Vagina (tissue), 2 donors: Measurements from ENCODE around the gene MAGEA9B.
"Not testable (repeated sequence)": the region's sequence is repeated elsewhere in the genome, so short reads cannot be mapped to it uniquely, and the experiment has no call there.

Experiments
- POLR2AphosphoS5 ChIP-seq, 2 donors: sonication (generic); formaldehyde crosslinking; IDR thresholded peaks; one replicate each; pipeline ENCODE4 v1.9.0; 2017; ENCODE audit warnings: antibody characterized with exemption in 2 of 2, mild to moderate bottlenecking in 2 of 2, low read depth in 1 of 2; ENCODE audit not compliant: insufficient read depth in 1 of 2
- TF ChIP-seq, protein P1 (sequence below), 3 experiments: fragments of 450-650 bp in 2 of 3; fragments of 200-600 bp in 1 of 3; sonication (generic) in 1 of 3; IDR thresholded peaks; one replicate each; pipeline ENCODE4 v1.5.1; 2017 to 2019; ENCODE audit warnings: antibody characterized with exemption in 3 of 3, mild to moderate bottlenecking in 2 of 3, moderate library complexity in 2 of 3

DNA sequence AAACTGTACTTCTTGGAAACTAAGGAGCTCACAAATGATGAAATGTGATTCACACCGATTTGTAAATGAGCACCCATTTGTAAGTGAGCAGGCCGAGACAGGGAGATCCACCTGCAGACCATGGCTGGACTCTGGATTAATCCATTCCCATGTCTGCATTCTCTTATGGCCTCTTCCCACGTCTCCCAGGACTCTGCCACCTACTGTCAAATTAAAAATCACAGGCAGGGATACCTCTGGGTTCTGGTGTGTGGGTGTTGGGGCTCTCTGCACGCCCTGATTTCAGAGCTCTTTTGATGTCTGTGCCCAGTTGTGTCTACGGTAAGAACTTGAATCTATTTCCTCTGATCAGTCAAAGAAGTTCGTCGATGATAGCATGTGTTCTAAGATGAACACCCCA lies 3.7 kb upstream of the MAGEA9B start:
- TF ChIP-seq POLR2AphosphoS5 (IDR thresholded peaks at IDR 0.05; ENCODE audit: insufficient read depth in 1 of 2, low read depth in 1 of 2): not testable (repeated sequence)
- TF ChIP-seq, protein P1, sequence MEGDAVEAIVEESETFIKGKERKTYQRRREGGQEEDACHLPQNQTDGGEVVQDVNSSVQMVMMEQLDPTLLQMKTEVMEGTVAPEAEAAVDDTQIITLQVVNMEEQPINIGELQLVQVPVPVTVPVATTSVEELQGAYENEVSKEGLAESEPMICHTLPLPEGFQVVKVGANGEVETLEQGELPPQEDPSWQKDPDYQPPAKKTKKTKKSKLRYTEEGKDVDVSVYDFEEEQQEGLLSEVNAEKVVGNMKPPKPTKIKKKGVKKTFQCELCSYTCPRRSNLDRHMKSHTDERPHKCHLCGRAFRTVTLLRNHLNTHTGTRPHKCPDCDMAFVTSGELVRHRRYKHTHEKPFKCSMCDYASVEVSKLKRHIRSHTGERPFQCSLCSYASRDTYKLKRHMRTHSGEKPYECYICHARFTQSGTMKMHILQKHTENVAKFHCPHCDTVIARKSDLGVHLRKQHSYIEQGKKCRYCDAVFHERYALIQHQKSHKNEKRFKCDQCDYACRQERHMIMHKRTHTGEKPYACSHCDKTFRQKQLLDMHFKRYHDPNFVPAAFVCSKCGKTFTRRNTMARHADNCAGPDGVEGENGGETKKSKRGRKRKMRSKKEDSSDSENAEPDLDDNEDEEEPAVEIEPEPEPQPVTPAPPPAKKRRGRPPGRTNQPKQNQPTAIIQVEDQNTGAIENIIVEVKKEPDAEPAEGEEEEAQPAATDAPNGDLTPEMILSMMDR (IDR thresholded peaks at IDR 0.05): not testable (repeated sequence)
